Endothelial cell (in vitro differentiated cells): ENCODE results near the gene UBE2E2. TPM values are rescaled to one million over a fixed set of nuclear protein-coding genes. Genes with fewer than 3 reads are reported as not detected.

ENCODE experiments used
- DNase-seq: peaks from one replicate; pipeline ENCODE4 v3.0.0; 2021; ENCODE audit warnings: low spot score
- H3K27ac Mint-ChIP-seq: one replicate; pipeline ENCODE4 v1.8.0; 2021; ENCODE audit warnings: mixed read lengths, inconsistent platforms; ENCODE audit not compliant: unreplicated experiment
- H3K27me3 Mint-ChIP-seq: one replicate; pipeline ENCODE4 v1.8.0; 2021; ENCODE audit warnings: mild to moderate bottlenecking, moderate library complexity, mixed read lengths, inconsistent platforms; ENCODE audit not compliant: unreplicated experiment
- H3K36me3 Mint-ChIP-seq: one replicate; pipeline ENCODE4 v1.8.0; 2021; ENCODE audit warnings: mild to moderate bottlenecking, low read depth, mixed read lengths, inconsistent platforms; ENCODE audit not compliant: unreplicated experiment
- H3K4me1 Mint-ChIP-seq: one replicate; pipeline ENCODE4 v1.8.0; 2021; ENCODE audit warnings: mild to moderate bottlenecking, mixed read lengths, inconsistent platforms; ENCODE audit not compliant: unreplicated experiment
- H3K4me3 Mint-ChIP-seq: one replicate; pipeline ENCODE4 v1.8.0; 2021; ENCODE audit warnings: mild to moderate bottlenecking, mixed read lengths, inconsistent platforms; ENCODE audit not compliant: unreplicated experiment
- H3K9me3 Mint-ChIP-seq: one replicate; pipeline ENCODE4 v1.8.0; 2021; ENCODE audit warnings: mixed read lengths, inconsistent platforms; ENCODE audit not compliant: unreplicated experiment
- total RNA-seq: library from RNA; stranded (reverse); fragmentation: NEBNext Ultra II Directional; extraction: Animal tissue kit (Norgen Biotek cat#: 25700); gene quantifications from one replicate; pipeline ENCODE4 v1.2.1, GENCODE V29; 2021; ENCODE audit not compliant: unreplicated experiment
- TF ChIP-seq, protein P1 (sequence below): fragments of 200-600 bp; sonication (generic); IDR thresholded peaks from one replicate; pipeline ENCODE4 v1.5.0; 2021; ENCODE audit warnings: antibody characterized with exemption; ENCODE audit not compliant: unreplicated experiment

Gene UBE2E2
- total RNA-seq, 1 donor from 2014 or later = 46.9 TPM

DNA sequence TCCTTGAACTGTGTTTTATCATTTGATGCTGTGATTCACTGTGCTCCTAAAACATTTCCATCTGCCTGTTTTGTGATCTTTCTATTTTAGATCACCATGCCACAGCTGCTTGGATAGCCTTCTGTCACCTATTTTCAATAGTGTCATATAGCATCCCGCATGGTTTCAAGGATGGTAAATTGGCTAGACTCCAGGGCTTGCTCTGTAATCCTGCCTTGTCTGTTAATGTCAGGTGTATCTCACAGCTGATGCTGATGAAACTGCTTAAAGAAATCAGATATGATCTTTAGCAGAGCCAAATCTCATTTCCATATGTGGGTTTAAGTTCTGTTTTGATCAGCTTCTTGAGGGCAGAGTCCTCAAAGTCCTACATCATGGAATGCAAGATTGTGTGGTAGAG, 182.2 kb downstream of the UBE2E2 start:
- Mint-ChIP-seq H3K27ac (no peak overlapping the region), H3K36me3 (peaks cover 2% of the 10 kb centered on the region), H3K9me3 (no peaks in the 10 kb centered on the region), H3K4me1 (no peaks in the 10 kb centered on the region), H3K4me3 (no peak overlapping the region), H3K27me3 (no peaks in the 10 kb centered on the region)
- no peak for DNase-seq
- TF ChIP-seq, protein P1, sequence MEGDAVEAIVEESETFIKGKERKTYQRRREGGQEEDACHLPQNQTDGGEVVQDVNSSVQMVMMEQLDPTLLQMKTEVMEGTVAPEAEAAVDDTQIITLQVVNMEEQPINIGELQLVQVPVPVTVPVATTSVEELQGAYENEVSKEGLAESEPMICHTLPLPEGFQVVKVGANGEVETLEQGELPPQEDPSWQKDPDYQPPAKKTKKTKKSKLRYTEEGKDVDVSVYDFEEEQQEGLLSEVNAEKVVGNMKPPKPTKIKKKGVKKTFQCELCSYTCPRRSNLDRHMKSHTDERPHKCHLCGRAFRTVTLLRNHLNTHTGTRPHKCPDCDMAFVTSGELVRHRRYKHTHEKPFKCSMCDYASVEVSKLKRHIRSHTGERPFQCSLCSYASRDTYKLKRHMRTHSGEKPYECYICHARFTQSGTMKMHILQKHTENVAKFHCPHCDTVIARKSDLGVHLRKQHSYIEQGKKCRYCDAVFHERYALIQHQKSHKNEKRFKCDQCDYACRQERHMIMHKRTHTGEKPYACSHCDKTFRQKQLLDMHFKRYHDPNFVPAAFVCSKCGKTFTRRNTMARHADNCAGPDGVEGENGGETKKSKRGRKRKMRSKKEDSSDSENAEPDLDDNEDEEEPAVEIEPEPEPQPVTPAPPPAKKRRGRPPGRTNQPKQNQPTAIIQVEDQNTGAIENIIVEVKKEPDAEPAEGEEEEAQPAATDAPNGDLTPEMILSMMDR = no peak

DNA sequence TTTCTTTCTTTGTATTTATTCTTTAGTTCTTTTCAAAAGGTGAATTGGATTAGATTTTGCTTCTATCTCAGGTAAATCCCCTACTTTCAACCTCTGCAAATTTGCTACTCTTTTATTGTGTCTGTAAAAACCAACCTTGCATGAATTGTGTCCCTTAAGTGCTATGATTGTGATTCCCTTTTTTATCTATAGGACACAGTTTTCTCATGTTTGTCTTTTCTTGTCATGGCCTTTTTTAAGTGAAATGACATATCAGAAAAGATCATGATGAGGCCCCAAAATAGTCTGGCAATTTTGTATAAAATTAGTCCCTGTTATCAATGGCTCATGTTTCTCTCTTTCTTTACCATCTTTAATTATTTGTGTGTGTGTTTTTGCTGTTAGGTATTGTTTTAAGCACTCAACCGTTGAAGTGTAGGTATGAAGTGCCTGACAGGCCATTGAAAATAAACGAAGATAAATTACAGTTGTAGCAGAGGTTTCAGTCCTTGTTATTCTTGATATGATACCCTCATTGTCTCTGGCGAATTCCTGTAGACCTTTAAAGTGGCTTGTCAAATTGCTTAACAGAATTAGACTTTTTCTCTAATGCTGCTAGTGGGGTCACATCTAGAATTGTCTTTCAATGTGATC, 184.3 kb downstream of the UBE2E2 start:
- Mint-ChIP-seq H3K36me3 (peaks cover 5% of the 10 kb centered on the region), H3K27ac (no peak overlapping the region), H3K4me3 (no peak overlapping the region), H3K27me3 (no peaks in the 10 kb centered on the region), H3K9me3 (no peaks in the 10 kb centered on the region), H3K4me1 (peaks cover 3% of the 10 kb centered on the region)
- TF ChIP-seq, protein P1 = no peak
- no peak for DNase-seq

DNA sequence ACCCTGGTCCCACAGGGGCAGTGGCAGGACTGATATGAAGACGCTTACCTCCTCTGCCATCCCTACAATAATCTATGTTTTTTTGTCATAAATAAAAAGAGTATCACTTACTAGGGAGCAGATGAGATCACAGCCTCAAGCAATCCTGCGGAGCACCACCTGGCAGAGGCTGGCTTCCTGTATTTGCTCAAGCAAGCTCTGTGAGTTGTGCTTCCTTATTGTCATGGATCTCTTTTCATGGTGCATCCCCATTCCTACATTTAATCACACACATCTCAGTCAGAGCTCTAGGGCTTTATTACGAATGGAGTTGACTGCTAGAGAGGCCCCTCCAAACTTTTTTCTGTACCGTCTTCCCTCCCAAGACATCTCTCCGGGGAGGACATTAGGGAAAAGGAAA, 186.0 kb downstream of the UBE2E2 start:
- Mint-ChIP-seq H3K27ac (no peak overlapping the region), H3K27me3 (no peaks in the 10 kb centered on the region), H3K9me3 (no peaks in the 10 kb centered on the region), H3K4me1 (peaks cover 3% of the 10 kb centered on the region), H3K36me3 (peaks cover 5% of the 10 kb centered on the region), H3K4me3 (no peak overlapping the region)
- TF ChIP-seq, protein P1 = no peak
- DNase-seq = peak; percentile 12

DNA sequence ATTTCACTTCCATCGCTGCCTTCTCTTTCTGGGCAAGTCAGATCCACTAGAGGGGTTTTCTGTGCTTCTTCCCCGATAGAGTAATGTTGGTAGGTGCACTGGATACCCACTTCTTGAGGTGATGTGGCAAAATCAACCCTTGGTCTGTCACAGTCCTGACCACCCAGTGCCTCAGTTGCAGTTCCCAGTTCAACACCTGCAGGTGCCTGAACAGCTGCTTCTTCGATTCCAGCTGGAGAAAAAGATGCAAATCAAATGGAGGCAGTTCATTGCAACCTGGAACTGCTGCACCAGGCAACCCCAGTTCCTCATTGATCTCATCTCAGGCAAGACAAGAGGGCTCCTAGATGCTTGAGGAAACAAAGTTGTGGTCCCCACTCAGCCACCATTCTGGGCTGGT, 186.6 kb downstream of the UBE2E2 start:
- Mint-ChIP-seq H3K9me3 (no peaks in the 10 kb centered on the region), H3K27me3 (no peaks in the 10 kb centered on the region), H3K4me3 (no peak overlapping the region), H3K4me1 (peaks cover 3% of the 10 kb centered on the region), H3K27ac (no peak overlapping the region), H3K36me3 (peaks cover 5% of the 10 kb centered on the region)
- TF ChIP-seq, protein P1 = no peak
- no peak for DNase-seq

DNA sequence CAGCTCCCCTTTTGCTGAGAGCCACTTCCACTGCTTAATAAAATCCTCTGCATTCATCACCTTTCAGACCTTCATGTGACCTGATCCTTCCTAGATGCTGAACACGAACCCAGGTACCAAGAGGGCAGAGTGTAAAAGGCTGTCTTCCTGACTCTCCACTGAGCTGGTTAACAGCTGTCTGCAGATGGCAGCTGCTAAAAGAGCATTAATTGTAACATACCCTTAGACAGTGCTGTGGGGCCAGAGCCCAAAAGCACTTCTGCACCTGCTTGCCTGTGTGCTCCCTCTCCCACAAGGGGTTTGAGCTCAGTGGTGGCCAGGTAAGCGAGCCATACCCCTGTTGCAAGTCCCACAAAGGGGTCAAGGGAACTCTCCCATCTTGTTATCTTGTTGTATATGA, 187.3 kb downstream of the UBE2E2 start:
- Mint-ChIP-seq H3K4me1 (peaks cover 3% of the 10 kb centered on the region), H3K4me3 (no peak overlapping the region), H3K27ac (no peak overlapping the region), H3K27me3 (no peaks in the 10 kb centered on the region), H3K36me3 (peaks cover 5% of the 10 kb centered on the region), H3K9me3 (no peaks in the 10 kb centered on the region)
- TF ChIP-seq, protein P1 = no peak
- no peak for DNase-seq
